Trophoblast cell (in vitro differentiated cells and primary cell): ENCODE measurements around the gene FMNL2.

Experiments
- DNase-seq, 2 donors: peaks; one replicate each; pipeline ENCODE4 v3.0.0-alpha.2; 2016
- H2AFZ ChIP-seq: 2 replicates; pipeline ENCODE4 v1.6.1; 2013; ENCODE audit warnings: low read length, moderate library complexity, mild to moderate bottlenecking; ENCODE audit not compliant: insufficient read depth, poor library complexity
- H2AK5ac ChIP-seq: 2 replicates; pipeline ENCODE4 v1.6.1; 2013; ENCODE audit warnings: mild to moderate bottlenecking, low read length
- H2BK120ac ChIP-seq: 2 replicates; pipeline ENCODE4 v1.6.1; 2013; ENCODE audit warnings: low read length, mild to moderate bottlenecking, moderate library complexity; ENCODE audit not compliant: insufficient read depth, poor library complexity
- H2BK12ac ChIP-seq: 2 replicates; pipeline ENCODE4 v1.6.1; 2013; ENCODE audit warnings: mild to moderate bottlenecking, low read length, moderate library complexity
- H2BK5ac ChIP-seq: 2 replicates; pipeline ENCODE4 v1.6.1; 2013; ENCODE audit warnings: low read length, low read depth, moderate library complexity, mild to moderate bottlenecking; ENCODE audit not compliant: poor library complexity
- H3K14ac ChIP-seq: 2 replicates; pipeline ENCODE4 v1.6.1; 2013; ENCODE audit warnings: mild to moderate bottlenecking, low read length
- H3K18ac ChIP-seq: 2 replicates; pipeline ENCODE4 v1.6.1; 2013; ENCODE audit warnings: mild to moderate bottlenecking, low read length
- H3K23ac ChIP-seq: 2 replicates; pipeline ENCODE4 v1.6.1; 2013; ENCODE audit warnings: low read length
- H3K27ac ChIP-seq: 2 replicates; pipeline ENCODE4 v1.5.1; 2013; ENCODE audit warnings: low read depth, mild to moderate bottlenecking, inconsistent platforms, low read length, moderate library complexity
- H3K27me3 ChIP-seq: 2 replicates; pipeline ENCODE4 v1.6.1; 2013; ENCODE audit warnings: inconsistent platforms, mild to moderate bottlenecking, low read length, moderate library complexity; ENCODE audit not compliant: insufficient read depth
- H3K36me3 ChIP-seq, 2 experiments: 1 replicate in 1 of 2; 2 replicates in 1 of 2; pipeline ENCODE4 v1.6.1; 2013; ENCODE audit warnings: low read length in 2 of 2, mild to moderate bottlenecking in 2 of 2, moderate library complexity in 1 of 2; ENCODE audit not compliant: insufficient read depth in 2 of 2, control insufficient read depth in 1 of 2
- H3K4ac ChIP-seq: 2 replicates; pipeline ENCODE4 v1.6.1; 2013; ENCODE audit warnings: low read depth, mild to moderate bottlenecking, low read length, moderate library complexity
- H3K4me1 ChIP-seq, 2 experiments: 1 replicate in 1 of 2; 2 replicates in 1 of 2; pipeline ENCODE4 v1.6.1; 2013; ENCODE audit warnings: low read length in 2 of 2, mild to moderate bottlenecking in 2 of 2, moderate library complexity in 1 of 2; ENCODE audit not compliant: insufficient read depth in 2 of 2, control insufficient read depth in 1 of 2
- H3K4me2 ChIP-seq: 2 replicates; pipeline ENCODE4 v1.6.1; 2013; ENCODE audit warnings: inconsistent platforms, mild to moderate bottlenecking, low read length, moderate library complexity
- H3K4me3 ChIP-seq: 2 replicates; pipeline ENCODE4 v1.5.1; 2013; ENCODE audit warnings: mild to moderate bottlenecking, low read depth, low read length, inconsistent platforms
- H3K79me1 ChIP-seq: one replicate; pipeline ENCODE4 v1.6.1; 2013; ENCODE audit warnings: low read length
- H3K79me2 ChIP-seq: 2 replicates; pipeline ENCODE4 v1.6.1; 2013; ENCODE audit warnings: low read length, mild to moderate bottlenecking; ENCODE audit not compliant: control insufficient read depth, insufficient read depth, poor library complexity
- H3K9ac ChIP-seq: 2 replicates; pipeline ENCODE4 v1.6.1; 2013; ENCODE audit warnings: mild to moderate bottlenecking, low read length
- H3K9me3 ChIP-seq: 2 replicates; pipeline ENCODE4 v1.6.1; 2013; ENCODE audit warnings: low read depth, mild to moderate bottlenecking, control low read depth, inconsistent platforms, low read length; ENCODE audit not compliant: insufficient read depth
- H4K12ac ChIP-seq: 2 replicates; pipeline ENCODE4 v1.6.1; 2013; ENCODE audit warnings: low read depth, mild to moderate bottlenecking, low read length, moderate library complexity
- H4K8ac ChIP-seq: 2 replicates; pipeline ENCODE4 v1.6.1; 2013; ENCODE audit warnings: low read depth, mild to moderate bottlenecking, low read length, moderate library complexity
- H4K91ac ChIP-seq: one replicate; pipeline ENCODE4 v1.6.1; 2013; ENCODE audit warnings: low read depth, mild to moderate bottlenecking, low read length, moderate library complexity
- WGBS: extraction: QIAGEN DNeasy Blood & Tissue Kit; methylation state at CpG from one replicate; pipeline ENCODE4 v1.1.7; 2013; ENCODE audit warnings: missing lambda C conversion rate; ENCODE audit not compliant: insufficient read length, insufficient coverage; ENCODE audit errors: extremely low coverage; 5-methylcytosine and 5-hydroxymethylcytosine counted together

FMNL2 gene

GRCh38 chr2:152571048-152571766 is 236.2 kb downstream of the FMNL2 start:
- Histone ChIP-seq H3K4me3 (no peak overlapping the region), H2AFZ (no peak overlapping the region), H2AK5ac (no peak overlapping the region), H3K36me3 (peaks cover 1 to 5% of the 10 kb centered on the region in 2 experiments), H3K79me2 (no peaks in the 10 kb centered on the region), H3K9me3 (no peaks in the 10 kb centered on the region), H3K4me2 (no peak overlapping the region), H3K79me1 (no peaks in the 10 kb centered on the region), H3K23ac (no peak overlapping the region), H2BK120ac (no peak overlapping the region), H2BK5ac (no peak overlapping the region), H3K4ac (no peak overlapping the region), H4K8ac (no peak overlapping the region), H4K12ac (no peak overlapping the region), H3K18ac (no peak overlapping the region), H3K14ac (no peak overlapping the region), H2BK12ac (no peak overlapping the region), H3K9ac (peak overlapping the region; percentile 47), H3K4me1 (no peaks in the 10 kb centered on the region), H3K27me3 (no peaks in the 10 kb centered on the region), H4K91ac (no peak overlapping the region), H3K27ac (no peak overlapping the region)
- WGBS: no CpG with 5 or more reads among the region's 3 CpGs
- no peak for DNase-seq

- no peak overlapping the region for H3K4ac ChIP-seq
- no peaks in the 10 kb centered on the region for H3K9me3 ChIP-seq
- no peaks in the 10 kb centered on the region for H3K79me1 ChIP-seq
- DNase-seq: no peak
- H2AFZ ChIP-seq: no peak overlapping the region
- no peaks in the 10 kb centered on the region for H3K27me3 ChIP-seq
- no peak overlapping the region for H3K27ac ChIP-seq
- H3K36me3 ChIP-seq: peaks cover 1 to 5% of the 10 kb centered on the region in 2 experiments
- H4K8ac ChIP-seq: no peak overlapping the region
- no peak overlapping the region for H3K23ac ChIP-seq
- no peaks in the 10 kb centered on the region for H3K4me1 ChIP-seq
- no peak overlapping the region for H3K14ac ChIP-seq
- no peak overlapping the region for H2BK12ac ChIP-seq
- no peak overlapping the region for H3K9ac ChIP-seq
- no CpG with 5 or more reads among the region's 1 CpG for WGBS
- H2BK120ac ChIP-seq: no peak overlapping the region
- no peak overlapping the region for H3K4me3 ChIP-seq
- no peak overlapping the region for H2BK5ac ChIP-seq
- no peak overlapping the region for H4K91ac ChIP-seq
- no peaks in the 10 kb centered on the region for H3K79me2 ChIP-seq
- no peak overlapping the region for H2AK5ac ChIP-seq
- no peak overlapping the region for H4K12ac ChIP-seq
- H3K18ac ChIP-seq: no peak overlapping the region
- no peak overlapping the region for H3K4me2 ChIP-seq
Observed at GRCh38 chr2:152572031-152572430, 237.1 kb downstream of the FMNL2 start.

- Histone ChIP-seq H2BK5ac (no peak overlapping the region), H3K18ac (no peak overlapping the region), H4K8ac (no peak overlapping the region), H3K27ac (no peak overlapping the region), H2BK12ac (no peak overlapping the region), H3K14ac (no peak overlapping the region), H4K12ac (no peak overlapping the region), H3K4me3 (no peak overlapping the region), H4K91ac (no peak overlapping the region), H3K27me3 (no peaks in the 10 kb centered on the region), H3K9ac (no peak overlapping the region), H2AK5ac (no peak overlapping the region), H3K36me3 (peaks cover 1 to 5% of the 10 kb centered on the region in 2 experiments), H2BK120ac (no peak overlapping the region), H3K4me1 (no peaks in the 10 kb centered on the region), H3K4me2 (no peak overlapping the region), H3K79me1 (no peaks in the 10 kb centered on the region), H3K79me2 (no peaks in the 10 kb centered on the region), H3K4ac (no peak overlapping the region), H3K23ac (no peak overlapping the region), H2AFZ (no peak overlapping the region), H3K9me3 (no peaks in the 10 kb centered on the region)
- WGBS: no CpG with 5 or more reads among the region's 4 CpGs
- DNase-seq: peak; percentile 77 to 83
Observed at GRCh38 chr2:152573168-152573567, 238.2 kb downstream of the FMNL2 start.

GRCh38 chr2:152577579-152577978 is 242.6 kb downstream of the FMNL2 start:
- Histone ChIP-seq H2AFZ (no peak overlapping the region), H3K79me1 (no peaks in the 10 kb centered on the region), H3K9me3 (no peaks in the 10 kb centered on the region), H3K14ac (no peak overlapping the region), H4K8ac (no peak overlapping the region), H3K36me3 (peaks cover 3 to 4% of the 10 kb centered on the region in 2 experiments), H3K4me2 (no peak overlapping the region), H3K4ac (no peak overlapping the region), H2BK120ac (no peak overlapping the region), H3K79me2 (no peaks in the 10 kb centered on the region), H3K23ac (no peak overlapping the region), H3K4me3 (no peak overlapping the region), H4K12ac (no peak overlapping the region), H3K27ac (no peak overlapping the region), H3K9ac (no peak overlapping the region), H3K4me1 (no peaks in the 10 kb centered on the region), H2BK5ac (no peak overlapping the region), H2AK5ac (no peak overlapping the region), H4K91ac (no peak overlapping the region), H3K27me3 (no peaks in the 10 kb centered on the region), H3K18ac (no peak overlapping the region), H2BK12ac (no peak overlapping the region)
- DNase-seq: no peak
- no CpG with 5 or more reads among the region's 1 CpG for WGBS
